Nephron progenitor cell (in vitro differentiated cells): Measurements from ENCODE around the gene EN1.

ENCODE experiments used
- DNase-seq: peaks from one replicate; pipeline ENCODE4 v3.0.0; 2021
- H3K27ac Mint-ChIP-seq: 2 replicates; pipeline ENCODE4 v1.8.0; 2021; ENCODE audit warnings: mild to moderate bottlenecking, moderate library complexity, mixed read lengths
- H3K27me3 Mint-ChIP-seq: 2 replicates; pipeline ENCODE4 v1.8.0; 2021; ENCODE audit warnings: mild to moderate bottlenecking, low read depth, mixed read lengths; ENCODE audit not compliant: poor library complexity
- H3K36me3 Mint-ChIP-seq: 2 replicates; pipeline ENCODE4 v1.8.0; 2021; ENCODE audit warnings: low read depth, mixed read lengths
- H3K4me1 Mint-ChIP-seq: 2 replicates; pipeline ENCODE4 v1.8.0; 2021; ENCODE audit warnings: mixed read lengths
- H3K4me3 Mint-ChIP-seq: 2 replicates; pipeline ENCODE4 v1.8.0; 2021; ENCODE audit warnings: mild to moderate bottlenecking, moderate library complexity, mixed read lengths
- H3K9me3 Mint-ChIP-seq: 2 replicates; pipeline ENCODE4 v1.8.0; 2021; ENCODE audit warnings: mild to moderate bottlenecking, moderate library complexity, mixed read lengths
- CTCF ChIP-seq: fragments of 200-600 bp; sonication (generic); IDR thresholded peaks from 2 replicates; pipeline ENCODE4 v1.5.0; 2021; ENCODE audit warnings: antibody characterized with exemption

The EN1 gene

GRCh38 chr2:118881490-118882129 is 34.2 kb upstream of the EN1 start:
- Mint-ChIP-seq H3K27me3 (peaks cover 76% of the 10 kb centered on the region), H3K9me3 (no peaks in the 10 kb centered on the region), H3K4me1 (no peaks in the 10 kb centered on the region), H3K27ac (no peak overlapping the region), H3K4me3 (no peak overlapping the region), H3K36me3 (no peaks in the 10 kb centered on the region)
- peak; percentile 76 for DNase-seq
- peak; percentile 75 for TF ChIP-seq CTCF

GRCh38 chr2:118880501-118880900 is 33.1 kb upstream of the EN1 start:
- H3K36me3 Mint-ChIP-seq = no peaks in the 10 kb centered on the region
- peaks cover 84% of the 10 kb centered on the region for H3K27me3 Mint-ChIP-seq
- no peak for TF ChIP-seq CTCF
- H3K27ac Mint-ChIP-seq = no peak overlapping the region
- no peak overlapping the region for H3K4me3 Mint-ChIP-seq
- H3K9me3 Mint-ChIP-seq = no peaks in the 10 kb centered on the region
- H3K4me1 Mint-ChIP-seq = no peaks in the 10 kb centered on the region
- no peak for DNase-seq

- no peaks in the 10 kb centered on the region for H3K9me3 Mint-ChIP-seq
- DNase-seq = no peak
- no peak overlapping the region for H3K4me3 Mint-ChIP-seq
- H3K27ac Mint-ChIP-seq = no peak overlapping the region
- peaks cover 85% of the 10 kb centered on the region for H3K27me3 Mint-ChIP-seq
- no peaks in the 10 kb centered on the region for H3K4me1 Mint-ChIP-seq
- no peaks in the 10 kb centered on the region for H3K36me3 Mint-ChIP-seq
- TF ChIP-seq CTCF = no peak
Measured at GRCh38 chr2:118878531-118879149, 31.2 kb upstream of the EN1 start.

GRCh38 chr2:118875318-118875717 is 27.9 kb upstream of the EN1 start:
- no peak for TF ChIP-seq CTCF
- Mint-ChIP-seq H3K27me3 (peaks cover 66% of the 10 kb centered on the region), H3K4me1 (no peaks in the 10 kb centered on the region), H3K9me3 (no peaks in the 10 kb centered on the region), H3K36me3 (no peaks in the 10 kb centered on the region), H3K4me3 (no peak overlapping the region), H3K27ac (no peak overlapping the region)
- no peak for DNase-seq

GRCh38 chr2:118874324-118874723 is 26.9 kb upstream of the EN1 start:
- H3K36me3 Mint-ChIP-seq = no peaks in the 10 kb centered on the region
- no peak overlapping the region for H3K4me3 Mint-ChIP-seq
- no peak overlapping the region for H3K27ac Mint-ChIP-seq
- peaks cover 61% of the 10 kb centered on the region for H3K27me3 Mint-ChIP-seq
- DNase-seq = no peak
- H3K9me3 Mint-ChIP-seq = no peaks in the 10 kb centered on the region
- TF ChIP-seq CTCF = no peak
- H3K4me1 Mint-ChIP-seq = no peaks in the 10 kb centered on the region

- Mint-ChIP-seq H3K36me3 (no peaks in the 10 kb centered on the region), H3K27ac (no peak overlapping the region), H3K4me1 (peaks cover 9% of the 10 kb centered on the region), H3K27me3 (peaks cover 56% of the 10 kb centered on the region), H3K9me3 (no peaks in the 10 kb centered on the region), H3K4me3 (no peak overlapping the region)
- peak; percentile 73 for TF ChIP-seq CTCF
- DNase-seq = peak; percentile 56
Measured at GRCh38 chr2:118865106-118865505, 17.7 kb upstream of the EN1 start.
